Measurements from ENCODE around the gene BEAN1.

DNA sequence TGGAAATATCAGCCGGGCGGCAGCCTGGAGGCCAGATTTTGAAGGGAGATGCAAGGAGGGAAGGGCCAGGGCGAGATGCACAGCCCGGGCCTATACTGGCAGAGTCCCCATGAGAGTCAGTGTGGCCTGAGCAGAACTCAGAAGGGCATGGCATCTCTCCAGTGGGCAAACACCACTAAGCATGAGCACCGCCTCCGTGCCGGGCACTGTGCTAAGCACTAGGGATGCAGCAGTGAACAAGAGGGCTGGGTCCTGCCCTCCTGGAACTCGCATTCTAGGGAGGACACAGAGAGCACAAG is 89.4 kb downstream of the BEAN1 start:
- TF ChIP-seq POLR2A (IDR thresholded peaks at IDR 0.05; ENCODE audit: low read depth, low read length) (no peak), TAF1 (IDR thresholded peaks at IDR 0.05; ENCODE audit: low read depth, low read length) (no peak), POLR2AphosphoS5 (IDR thresholded peaks at IDR 0.05; ENCODE audit: low read depth, low read length) (no peak), SPI1 (IDR thresholded peaks at IDR 0.05; ENCODE audit: low read depth, low read length) (no peak), POU2F2 (IDR thresholded peaks at IDR 0.05; ENCODE audit: low read depth, low read length) (no peak), PAX5 (IDR thresholded peaks at IDR 0.05; ENCODE audit: insufficient read depth, low read length, severe bottlenecking) (no peak)

Data from GM12891 (cell line).